ENCODE results near the gene CSRP1.
"Not testable (repeated sequence)": the region's sequence is repeated elsewhere in the genome, so short reads cannot be mapped to it uniquely, and the experiment has no call there.

The CSRP1 gene

DNA sequence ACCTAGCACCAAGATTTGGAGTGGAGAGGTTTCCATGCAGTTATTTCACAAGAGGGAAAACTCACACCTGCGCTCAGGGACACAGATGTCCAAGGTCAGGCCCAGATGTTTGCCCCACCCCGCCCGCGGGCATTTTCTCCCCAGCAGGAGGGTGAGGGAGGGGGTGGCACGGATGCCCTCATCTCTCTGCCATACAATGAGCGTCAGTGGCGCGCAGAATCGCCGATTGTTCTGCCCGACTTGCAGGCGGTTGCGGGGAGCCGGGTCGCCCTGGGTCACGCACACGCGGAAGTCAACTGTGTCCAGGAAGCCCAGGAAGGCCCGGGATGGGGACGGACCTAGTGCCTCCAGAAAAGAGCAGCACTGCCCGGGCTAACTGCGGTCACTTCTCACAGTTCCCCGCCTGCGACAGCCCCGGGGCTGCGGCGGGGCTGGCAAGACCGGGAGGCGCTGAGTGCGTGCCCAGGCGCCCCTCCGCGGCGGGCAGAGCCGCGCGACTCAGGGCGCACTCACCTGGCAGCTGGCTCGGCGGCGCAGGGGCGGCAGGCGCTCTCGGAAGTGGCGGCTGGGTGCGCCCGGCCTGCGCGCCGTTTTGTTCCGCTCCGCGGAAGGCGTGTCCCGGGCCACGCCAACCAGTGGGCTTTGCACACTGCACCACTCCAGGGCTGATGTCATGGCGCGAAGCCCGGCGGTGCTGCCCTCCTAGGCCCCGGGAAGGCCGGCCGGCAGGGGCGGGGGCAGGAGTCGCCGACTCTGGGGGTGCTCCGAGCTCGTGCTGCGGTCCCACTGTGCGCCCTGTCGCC is at the start of gene CSRP1:
Gene CSRP1, minus strand, starts transcription at position 567 of the 803 bp plus-strand sequence. CDS start 10,820 bp downstream, outside the sequence.
- peak; percentile 84 for DNase-seq

DNA sequence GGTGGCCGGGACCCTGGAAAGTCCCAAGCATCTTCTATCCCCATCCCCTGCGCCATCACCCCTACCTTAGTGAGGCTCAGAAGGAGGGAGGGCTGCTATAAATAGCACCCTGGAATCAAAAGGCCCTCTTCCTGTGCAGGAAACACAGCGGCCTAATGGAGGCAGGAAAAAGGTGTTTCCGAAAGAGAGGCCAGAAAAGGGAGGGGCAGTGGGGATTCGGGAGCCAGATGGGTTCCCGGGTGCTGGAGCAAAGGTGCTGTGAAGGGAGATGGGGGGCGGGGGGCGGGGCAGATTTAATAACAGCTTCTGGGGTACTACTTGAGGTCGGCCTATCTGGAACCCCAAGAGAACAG is 48.6 kb upstream of the CSRP1 start:
- no peak for DNase-seq

DNA sequence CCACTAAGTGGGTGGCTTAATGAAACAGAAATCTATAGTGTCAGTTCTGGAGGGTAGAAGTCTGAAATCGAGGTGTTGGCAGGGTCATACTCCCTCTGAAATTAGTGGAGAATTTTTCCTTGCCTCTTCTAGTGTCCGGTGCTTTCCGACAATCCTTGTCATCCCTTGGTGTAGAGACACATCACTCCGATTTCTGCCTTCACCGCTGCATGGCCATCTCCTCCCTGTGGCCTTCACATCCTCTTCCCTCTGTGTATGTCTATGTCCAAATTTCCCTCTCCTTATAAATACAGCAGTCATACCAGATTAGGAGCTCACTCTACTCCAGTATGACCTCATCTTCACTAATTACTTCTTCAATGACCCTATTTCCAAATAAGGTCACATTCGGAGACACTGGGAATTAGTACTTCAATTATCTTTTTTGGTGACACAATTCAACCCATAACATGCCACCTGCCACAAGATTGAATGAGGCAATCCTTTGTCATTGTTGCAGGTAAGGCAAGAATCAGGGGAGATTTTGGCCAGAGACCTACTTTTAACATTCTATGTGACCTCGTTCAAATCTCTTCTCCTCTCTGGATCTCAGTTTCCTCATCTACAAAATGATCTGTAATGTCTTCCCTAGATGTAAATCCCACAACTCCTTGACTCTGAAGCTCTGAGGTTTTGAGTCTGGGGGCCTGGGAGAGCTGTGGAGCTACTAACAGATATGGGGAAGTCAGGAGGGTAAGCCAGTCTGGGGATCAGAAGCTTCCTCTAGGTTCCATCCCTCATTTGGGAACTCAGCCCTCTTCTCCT is 48.1 kb upstream of the CSRP1 start:
- no peak for DNase-seq

DNA sequence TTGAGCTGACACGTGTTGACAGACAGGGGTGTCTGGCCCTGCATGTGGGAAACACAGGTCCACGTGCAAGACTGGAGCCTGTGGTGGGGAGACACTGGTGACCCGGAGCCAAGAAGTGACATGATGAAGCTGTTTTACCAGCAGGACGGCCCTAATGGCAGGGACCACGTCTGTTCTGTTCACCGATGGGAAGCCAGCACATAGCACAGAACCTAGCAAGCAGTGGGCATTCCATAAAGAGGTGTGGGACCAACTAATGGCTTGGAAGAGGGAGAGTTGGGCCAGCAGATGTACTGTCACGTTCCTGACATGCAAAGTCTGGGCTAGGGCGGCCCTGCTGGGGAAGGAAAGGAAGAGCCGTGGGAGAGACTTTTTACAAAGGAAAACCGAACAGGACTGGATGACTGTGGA is 47.3 kb upstream of the CSRP1 start:
- DNase-seq, result no peak

DNA sequence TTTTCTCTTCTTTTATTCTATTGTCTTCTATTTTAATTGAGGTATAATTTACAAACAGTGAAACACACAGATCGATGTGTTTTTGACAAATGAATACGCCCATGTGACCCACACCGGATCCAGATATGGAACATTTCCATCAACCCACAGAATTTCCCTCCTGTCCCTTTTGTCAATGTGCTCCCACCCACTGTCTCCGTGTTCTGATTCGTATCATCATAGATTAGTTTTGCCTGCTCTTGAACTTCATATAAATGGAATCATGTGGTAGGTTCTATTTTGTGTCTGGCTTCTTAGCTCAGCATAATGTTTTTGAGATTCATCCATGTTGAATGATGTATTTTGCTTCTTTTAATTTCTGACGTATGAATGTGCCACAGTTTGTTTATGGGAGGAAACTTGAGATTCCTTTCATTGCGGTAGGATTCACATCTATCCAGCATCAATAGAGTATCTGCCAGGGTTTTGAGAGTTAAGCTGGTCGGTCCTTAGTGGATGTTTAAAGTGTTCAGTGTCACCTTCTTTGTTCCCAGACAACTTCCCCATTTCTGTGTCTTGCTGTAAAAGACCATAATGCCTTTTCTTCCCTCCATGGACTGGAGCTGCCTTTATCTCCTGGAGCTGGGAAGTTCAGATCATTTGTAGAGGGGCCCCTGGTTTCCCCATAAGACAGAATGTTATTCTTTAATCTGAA is 46.7 kb upstream of the CSRP1 start:
- no peak for DNase-seq

DNA sequence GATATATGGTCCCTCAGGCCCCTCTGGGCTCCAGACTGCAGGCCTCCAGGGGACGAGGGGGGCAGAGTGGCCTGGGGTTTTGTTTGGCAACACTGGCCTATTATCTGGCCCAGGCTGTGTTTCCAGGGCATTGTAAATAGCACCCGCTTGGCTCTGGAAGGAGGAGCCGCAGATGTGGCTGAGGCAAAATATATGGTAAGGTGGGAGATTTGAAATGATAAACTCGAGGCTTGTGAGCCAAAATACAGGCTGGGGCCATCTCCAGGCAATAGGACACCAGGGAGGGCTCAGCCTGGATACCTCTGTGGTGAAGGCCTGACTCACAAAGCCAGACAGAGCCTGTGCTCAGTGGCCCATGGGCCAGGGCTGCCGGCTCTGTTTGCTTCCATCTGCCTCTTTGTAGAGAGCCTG is 46.0 kb upstream of the CSRP1 start:
- DNase-seq, result no peak

DNA sequence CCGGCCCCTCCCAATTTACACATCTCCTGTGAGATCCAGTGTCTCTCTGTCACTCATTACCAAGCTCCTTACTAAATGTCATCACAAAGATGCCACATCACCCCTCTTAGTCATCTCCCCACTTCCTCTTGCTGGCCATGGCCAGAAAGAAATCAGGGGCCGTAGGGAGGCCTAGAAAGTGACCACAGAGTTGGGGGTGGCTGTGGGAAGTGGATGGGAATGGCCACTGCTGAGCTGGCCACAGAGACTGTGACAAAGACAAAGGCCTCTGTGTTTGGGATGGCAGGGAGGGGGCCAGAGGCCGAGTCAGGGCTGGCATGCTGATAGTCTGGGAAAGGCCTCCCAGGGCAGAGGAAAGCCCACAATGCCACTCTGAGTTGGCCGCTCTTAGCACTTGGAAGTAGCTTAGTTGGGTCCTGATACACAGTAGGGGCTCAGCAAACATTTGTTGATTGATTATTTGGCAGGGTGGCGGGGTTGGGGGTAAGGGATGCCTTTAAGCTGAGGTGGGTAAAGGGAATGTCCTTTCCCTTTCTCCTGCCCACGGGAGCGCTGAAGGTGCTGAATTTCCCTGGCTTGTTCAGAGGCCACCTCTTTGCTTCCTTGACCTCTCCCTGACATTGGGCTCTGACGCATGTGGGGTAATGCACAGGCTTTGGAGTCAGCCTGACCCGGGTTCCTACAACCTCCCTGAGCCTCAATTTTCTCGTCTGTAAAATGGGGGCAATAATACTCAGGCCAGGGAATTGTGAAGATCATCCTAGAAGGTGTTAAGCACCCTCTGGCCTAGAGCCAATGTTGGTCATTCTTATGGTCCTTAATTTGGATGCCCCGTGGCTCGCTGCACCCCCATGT is 45.2 kb upstream of the CSRP1 start:
- DNase-seq, result no peak

DNA sequence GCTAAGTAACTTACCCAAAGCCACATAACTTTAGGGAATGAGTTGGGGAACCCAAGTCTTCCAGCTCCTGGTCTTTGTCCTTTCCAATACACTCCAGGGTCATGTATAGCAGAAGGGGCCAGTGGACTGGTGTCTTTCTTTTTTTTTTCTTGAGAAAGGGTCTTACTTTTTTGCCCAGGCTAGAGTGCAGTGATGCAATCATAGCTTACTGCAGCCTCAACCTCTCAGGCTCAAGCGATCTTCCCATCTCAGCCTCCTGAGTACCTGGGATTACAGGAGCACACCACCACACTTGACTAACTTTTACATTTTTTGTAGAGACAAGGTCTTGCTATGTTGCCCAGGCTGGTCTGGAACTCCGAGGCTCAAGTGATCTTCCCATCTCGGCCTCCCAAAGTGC is 44.2 kb upstream of the CSRP1 start:
- DNase-seq, result no peak

DNA sequence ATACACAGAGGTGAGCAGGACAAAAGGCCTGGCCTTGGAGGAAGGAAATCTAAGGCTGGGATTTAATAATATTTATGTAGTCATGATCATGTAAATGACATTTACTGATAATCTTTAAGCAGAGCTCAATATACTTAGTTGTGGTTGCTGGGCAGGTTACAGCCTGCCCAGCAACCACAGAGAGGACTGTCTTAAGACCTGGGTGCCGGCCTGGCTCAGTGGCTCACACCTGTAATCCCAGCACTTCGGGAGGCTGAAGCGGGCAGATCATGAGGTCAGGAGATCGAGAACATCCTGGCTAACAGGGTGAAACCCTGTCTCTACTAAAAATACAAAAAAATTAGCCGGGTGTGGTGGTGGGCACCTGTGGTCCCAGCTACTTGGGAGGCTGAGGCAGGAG is 42.6 kb upstream of the CSRP1 start:
- DNase-seq, result not testable (repeated sequence)

DNA sequence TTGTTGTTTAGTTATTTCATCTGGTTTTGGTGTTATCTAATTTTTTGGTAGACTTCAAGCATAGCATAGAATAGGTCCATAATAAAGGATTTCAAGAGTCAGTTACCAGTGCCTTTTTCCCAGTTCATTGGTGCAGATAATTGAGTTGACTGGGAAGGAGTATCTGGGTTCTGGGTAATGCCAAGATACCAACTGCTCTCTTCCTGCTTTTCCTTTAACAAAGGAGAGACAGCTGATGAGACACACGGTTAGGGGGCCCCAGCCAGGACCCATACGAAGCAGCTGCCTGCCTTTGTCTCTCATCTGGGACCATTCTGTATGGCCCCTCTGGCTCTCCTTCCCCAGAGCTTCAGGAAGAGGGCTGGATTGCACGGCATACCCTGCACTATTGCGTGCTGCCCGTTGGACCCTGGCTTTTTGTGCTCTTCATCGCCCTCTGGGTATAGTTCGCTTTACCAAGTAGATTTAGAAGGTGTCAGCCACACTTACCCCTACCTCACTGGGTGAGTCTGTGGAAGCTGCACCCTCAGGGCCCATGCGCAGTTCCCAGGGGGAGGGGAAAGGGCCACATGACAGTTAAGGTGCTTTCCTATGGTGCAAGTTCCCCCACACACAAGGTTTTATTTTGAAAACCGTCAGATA is 39.0 kb upstream of the CSRP1 start:
- DNase-seq, result no peak

DNA sequence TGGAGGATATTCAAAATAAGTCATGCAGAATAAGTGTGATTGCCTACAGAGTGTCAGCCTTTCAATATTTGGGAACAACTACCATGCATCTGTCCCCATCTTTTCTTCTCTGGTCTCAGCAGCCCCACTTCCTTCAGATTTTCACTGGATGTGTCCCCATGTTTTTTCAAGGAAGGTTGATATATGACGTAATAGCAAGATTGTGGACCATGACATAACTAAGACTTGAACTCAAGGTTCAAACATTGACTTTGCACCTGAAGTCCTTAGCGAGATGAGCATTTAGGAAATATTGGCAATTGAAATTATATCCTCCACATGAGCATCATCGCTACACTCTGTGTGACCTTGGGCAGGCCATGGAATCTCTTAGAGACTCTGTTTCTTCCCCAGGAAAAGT is 37.8 kb upstream of the CSRP1 start:
- DNase-seq, result no peak

DNA sequence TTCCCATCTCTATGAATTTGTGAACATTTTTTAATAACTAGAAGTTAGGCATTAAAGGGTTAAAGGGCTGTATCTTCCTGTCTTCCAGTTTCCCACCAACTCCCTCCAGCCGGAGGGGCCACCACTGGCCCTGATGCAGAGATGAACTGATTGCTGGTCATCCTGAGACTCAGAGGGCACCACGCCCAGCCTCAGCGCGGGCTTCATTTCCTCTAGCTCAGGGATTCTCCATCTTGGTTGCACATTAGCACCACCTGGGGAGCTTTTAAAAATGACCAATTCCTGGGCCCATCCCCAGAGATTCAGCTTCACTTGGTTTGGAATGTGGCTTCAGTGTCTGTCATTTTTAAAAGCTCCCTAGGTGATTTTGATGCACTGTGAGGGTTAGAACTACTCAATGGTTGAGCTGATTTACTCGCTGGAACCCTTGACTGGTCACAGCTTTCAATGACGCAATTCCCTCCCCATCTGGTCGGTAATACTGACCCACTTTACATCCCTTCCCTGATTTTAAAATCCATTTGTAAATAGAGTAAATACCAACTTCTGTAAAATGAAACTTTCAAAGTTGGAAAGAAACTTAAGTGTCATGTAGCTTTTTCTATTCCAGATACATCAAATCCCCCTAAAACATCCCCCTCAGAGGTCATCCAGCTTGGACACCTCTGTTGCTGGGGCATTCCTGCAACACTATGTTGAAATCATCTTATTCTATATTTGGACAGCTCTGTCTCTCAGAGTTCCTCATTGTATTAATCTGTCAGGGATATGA is 37.1 kb upstream of the CSRP1 start:
- no peak for DNase-seq

DNA sequence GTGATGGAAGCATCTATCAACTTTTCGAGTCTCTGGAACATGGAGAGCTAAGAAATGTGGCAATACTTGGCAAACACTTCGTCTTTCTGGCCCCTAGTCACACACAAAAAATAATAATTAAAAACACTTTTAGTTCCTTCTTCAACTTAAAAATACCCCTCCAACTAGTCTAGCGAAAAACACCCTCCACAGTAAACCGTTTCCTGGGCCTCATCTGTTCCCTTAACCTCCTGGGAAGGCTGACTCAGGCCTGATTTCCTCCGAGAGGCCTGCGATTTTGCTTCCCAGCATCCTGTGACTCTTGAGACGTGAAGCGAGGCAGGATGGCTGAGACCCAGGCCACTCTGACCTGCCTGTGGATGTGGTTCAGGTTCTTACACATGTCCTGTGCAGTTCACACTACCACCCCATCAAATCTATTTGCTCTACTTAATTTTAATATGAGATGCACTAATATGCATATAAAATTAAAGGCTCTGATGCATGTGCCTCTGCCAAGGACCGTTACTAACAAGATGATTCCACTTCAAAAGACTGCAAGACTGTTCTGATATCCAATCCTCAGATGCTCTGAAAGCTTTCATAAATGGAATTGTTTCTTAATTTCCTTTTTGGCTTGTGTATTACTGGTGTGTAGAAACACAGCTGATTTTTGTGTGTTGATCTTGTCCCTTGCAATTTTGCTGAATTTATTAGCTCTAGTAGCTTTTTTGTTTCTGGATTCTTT is 35.5 kb upstream of the CSRP1 start:
- DNase-seq, result no peak

DNA sequence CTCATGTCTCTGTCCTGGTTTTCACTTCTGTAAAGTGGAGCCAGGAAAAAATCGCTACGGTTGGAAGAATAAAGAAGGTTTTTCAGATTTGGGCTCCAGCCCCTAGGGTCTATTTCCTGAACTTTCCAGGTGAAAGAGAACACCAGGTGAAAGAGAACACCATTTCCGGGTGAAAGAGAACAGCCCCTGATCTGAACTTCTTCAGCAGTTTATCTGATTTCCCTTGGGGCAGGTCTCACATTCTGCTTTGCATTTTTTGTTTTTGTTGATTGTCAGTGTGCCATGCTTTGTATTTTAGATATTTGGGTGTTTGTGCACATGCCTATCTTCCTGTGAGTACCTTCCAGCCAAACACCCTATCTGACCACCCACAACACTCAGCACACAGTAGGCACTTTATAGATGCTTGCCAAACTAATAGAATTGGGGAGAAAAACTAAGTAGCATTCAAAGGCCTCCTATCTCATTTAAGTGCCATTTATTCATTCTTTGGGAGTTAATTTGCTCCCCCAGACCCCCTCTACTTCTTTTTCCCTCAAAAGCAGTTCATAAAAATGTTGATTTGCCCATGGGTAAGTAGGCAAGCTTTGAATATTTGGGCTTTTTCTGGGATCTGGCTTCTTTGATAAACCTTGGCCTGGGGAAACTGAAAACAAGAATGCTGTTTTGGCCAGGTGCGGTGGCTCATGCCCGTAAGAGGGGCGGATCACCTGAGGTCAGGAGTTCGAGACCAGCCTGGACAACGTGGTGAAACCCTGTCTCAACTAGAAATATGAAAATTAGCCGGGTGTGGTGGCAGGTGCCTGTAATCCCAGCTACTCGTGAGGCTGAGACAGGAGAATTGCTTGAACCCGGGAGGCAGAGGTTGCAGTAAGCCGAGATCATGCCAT is 34.2 kb upstream of the CSRP1 start:
- DNase-seq, result no peak

DNA sequence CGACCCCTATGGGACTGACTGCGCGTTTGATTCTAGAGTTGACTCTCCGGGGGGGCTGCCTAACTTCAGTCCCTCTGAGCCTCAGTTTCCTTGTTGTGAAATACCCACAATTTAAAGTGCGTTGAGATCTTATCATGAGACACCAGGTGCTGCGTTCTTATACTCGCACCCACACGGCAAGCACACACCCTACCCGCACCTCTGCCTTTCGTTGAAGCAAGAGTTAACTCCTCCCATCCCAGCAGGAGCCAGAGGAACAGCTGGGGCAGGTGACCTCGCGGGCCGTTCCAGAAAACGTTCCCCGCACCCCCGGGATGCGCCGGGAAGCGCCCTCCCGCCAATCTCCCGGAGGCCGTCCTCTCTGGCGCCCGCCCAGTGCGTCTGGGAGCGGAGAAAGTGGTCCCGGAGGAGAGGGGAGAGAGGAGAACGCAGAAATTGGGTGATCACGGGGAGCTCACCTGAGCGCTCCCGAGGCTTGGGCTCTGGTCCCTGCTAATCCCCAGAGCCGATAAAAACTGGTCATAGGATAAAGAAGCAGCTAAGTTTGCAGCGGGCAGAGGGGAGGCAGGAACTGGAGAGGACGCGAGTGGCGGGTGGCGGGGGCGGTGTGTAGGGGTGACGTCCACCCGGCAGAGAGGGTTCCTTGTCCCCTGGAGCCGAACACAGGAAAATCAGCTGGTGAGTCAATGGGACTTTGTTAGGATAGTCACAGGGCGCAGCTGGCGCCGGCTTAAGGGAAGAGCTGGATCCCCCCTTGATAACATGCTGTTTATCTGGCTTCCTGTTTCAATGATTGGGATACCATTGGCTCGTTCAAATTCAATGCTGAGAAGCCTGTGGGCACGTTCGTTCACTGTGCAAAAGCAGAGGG is 32.9 kb upstream of the CSRP1 start:
- peak; percentile 9 for DNase-seq

DNA sequence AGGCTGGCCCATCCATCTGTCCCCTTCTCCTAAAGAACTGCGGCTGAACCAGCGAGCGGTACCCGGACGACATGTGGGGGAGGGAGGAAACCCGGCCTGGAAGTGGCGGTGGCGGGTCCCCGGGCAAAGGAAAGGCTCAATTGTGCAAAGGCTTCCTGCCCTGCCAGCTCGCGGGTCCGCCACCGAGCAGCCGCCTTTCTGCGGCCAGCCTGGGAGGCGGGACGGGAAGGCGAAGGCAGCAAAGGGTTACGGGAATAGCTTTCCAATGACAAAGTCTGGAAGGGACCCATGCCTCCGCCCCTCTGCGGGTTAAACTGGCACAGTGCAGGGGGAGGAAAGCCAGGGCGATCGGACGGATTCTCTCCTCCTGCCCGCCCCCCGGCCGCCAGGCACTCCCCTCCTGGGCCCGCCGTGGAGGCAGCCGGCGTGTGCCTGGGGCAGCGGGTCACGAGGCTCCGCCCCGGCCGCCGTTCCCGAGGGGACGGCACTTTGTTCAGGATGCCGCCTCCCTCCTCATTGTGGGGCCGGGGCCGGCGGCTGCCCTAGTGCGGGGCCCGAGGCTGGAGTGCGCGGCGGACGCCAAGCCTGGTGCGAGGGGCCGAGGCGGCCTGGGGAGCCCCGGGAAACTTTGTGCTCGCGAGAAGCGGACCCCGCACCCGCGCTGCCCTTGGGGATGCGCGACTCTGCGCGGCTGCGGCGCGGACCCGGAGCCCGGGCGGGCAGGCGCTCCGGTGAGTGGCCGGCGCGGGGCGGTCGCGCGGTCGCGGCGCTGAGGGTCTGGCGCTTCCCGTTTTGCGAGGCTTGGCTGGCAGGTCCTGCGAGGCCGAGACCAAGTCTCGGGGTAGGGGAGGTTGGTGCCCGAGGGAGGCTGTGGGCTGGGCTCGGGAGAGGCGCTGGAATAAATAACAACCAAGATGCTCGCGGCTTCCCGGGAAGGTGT is 32.0 kb upstream of the CSRP1 start, which contains the start of gene NAV1:
Gene NAV1, plus strand, starts transcription at position 516 of the 940 bp plus-strand sequence. CDS start 83,758 bp downstream, outside the sequence.
- DNase-seq, result no peak

All from stimulated activated CD4-positive, alpha-beta T cell treated with anti-CD3 and anti-CD28 coated beads, Interleukin-4, amount 100 ng/mL, for 1 hour (primary cell).